GM12878 (cell line): Measurements from ENCODE around the gene VCPKMT. TPM values are rescaled to one million over a fixed set of nuclear protein-coding genes. Genes with fewer than 3 reads are reported as not detected.

ENCODE experiments used
- CHD4 ChIP-seq: fragments of 200-600 bp; sonication (generic); IDR thresholded peaks from 2 replicates; pipeline ENCODE4 v1.6.1; 2016; ENCODE audit warnings: mild to moderate bottlenecking
- HDAC6 ChIP-seq: fragments of 200-600 bp; sonication (generic); IDR thresholded peaks from one replicate; pipeline ENCODE4 v1.8.0; 2017; ENCODE audit warnings: antibody characterized with exemption; ENCODE audit not compliant: unreplicated experiment
- RAD21 ChIP-seq: IDR thresholded peaks from 2 replicates; pipeline ENCODE4 v1.6.1; 2011; ENCODE audit warnings: mild to moderate bottlenecking, low read depth, low read length, moderate library complexity; ENCODE audit not compliant: insufficient read depth
- polyA plus RNA-seq, 11 experiments: library from polyadenylated mRNA; depleted of rRNA in 4 of 11; unstranded in 6 of 11; stranded (reverse) in 5 of 11; fragments of >200 nt; fragmentation: Nextera tagmentation in 4 of 11; fragmentation: Illumina TruSeq in 1 of 11; extraction: Ambion mirVana in 4 of 11; extraction: Trizol in 1 of 11; gene quantifications; 1 replicate in 1 of 11; 2 replicates in 10 of 11; pipeline versions ENCODE4 v1.2.1 to v1.2.3, GENCODE V29; 2011 to 2016; ENCODE audit warnings: inconsistent platforms in 2 of 11, missing spikeins in 2 of 11, low read depth in 1 of 11
- total RNA-seq, 4 experiments: library from RNA; depleted of rRNA in 3 of 4; stranded (reverse); fragments of >200 nt in 3 of 4; fragmentation: Illumina TruSeq in 1 of 4; extraction: Trizol in 1 of 4; gene quantifications; 2 replicates each; pipeline versions ENCODE4 v1.2.1 to v1.2.3, GENCODE V29; 2013 to 2021
- TF ChIP-seq, protein P1 (sequence below): fragments of 450-650 bp; IDR thresholded peaks from 2 replicates; pipeline ENCODE4 v1.6.1; 2017; ENCODE audit warnings: mild to moderate bottlenecking, low read depth, inconsistent platforms; ENCODE audit not compliant: poor library complexity, severe bottlenecking
- TF ChIP-seq, protein P2 (sequence below): fragments of 450-650 bp; IDR thresholded peaks from 2 replicates; pipeline ENCODE4 v1.6.1; 2016; ENCODE audit warnings: mild to moderate bottlenecking
- TF ChIP-seq, protein P3 (sequence below): fragments of 450-650 bp; IDR thresholded peaks from 2 replicates; pipeline ENCODE4 v1.6.1; 2018; ENCODE audit warnings: mild to moderate bottlenecking, low read depth, moderate library complexity; ENCODE audit not compliant: partially characterized antibody
- TF ChIP-seq, protein P4 (sequence below): fragments of 450-650 bp; IDR thresholded peaks from 2 replicates; pipeline ENCODE4 v1.6.1; 2017; ENCODE audit warnings: low read depth, mild to moderate bottlenecking, moderate library complexity
- TF ChIP-seq, protein P5 (sequence below): IDR thresholded peaks from 2 replicates; pipeline ENCODE4 v1.6.1; 2012; ENCODE audit warnings: low read depth, low read length, improper control_type of control experiment
- TF ChIP-seq, protein P6 (sequence below): fragments of 450-650 bp; IDR thresholded peaks from 2 replicates; pipeline ENCODE4 v1.6.1; 2016; ENCODE audit warnings: mild to moderate bottlenecking, moderate library complexity, borderline replicate concordance

VCPKMT gene
- total and polyA plus RNA-seq, 10 of the 15 experiments (the other 5 are each of a cell fraction or from before 2014, with no cell fraction given), result 8.5 to 18.4 (median 12.8) TPM

DNA sequence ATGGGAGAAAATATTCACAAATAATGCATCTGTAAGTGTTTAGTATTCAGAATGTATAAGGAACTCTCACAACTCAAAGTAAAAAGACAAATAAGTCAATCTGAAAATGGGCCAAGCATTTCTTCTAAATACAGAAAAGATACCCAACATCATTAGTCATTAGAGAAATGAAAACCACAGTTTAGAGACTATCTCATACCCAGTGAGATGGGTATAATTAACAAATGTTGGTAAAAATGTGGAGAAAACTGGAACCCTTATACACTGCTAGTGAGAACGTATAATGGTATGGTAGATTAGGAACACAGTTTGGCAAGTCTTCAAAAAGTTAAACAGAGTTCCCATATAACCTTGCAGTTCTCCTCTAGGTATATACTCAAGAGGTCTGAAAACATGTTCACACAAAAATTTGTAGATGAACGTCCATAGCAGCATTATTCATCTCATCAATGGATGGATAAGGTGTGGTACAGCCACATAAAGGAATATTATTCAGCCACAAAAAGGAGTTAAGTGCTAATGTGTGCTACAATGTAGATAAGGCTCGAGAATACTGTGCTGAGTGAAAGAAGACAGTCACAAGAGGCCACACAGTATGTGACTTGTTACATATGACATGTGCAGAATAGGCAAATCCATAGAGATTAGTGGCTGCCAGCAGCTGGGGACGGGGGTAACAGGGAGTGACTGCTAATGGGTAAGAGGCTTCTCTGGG lies 5.9 kb downstream of the VCPKMT start (continued):
- TF ChIP-seq, protein P1, sequence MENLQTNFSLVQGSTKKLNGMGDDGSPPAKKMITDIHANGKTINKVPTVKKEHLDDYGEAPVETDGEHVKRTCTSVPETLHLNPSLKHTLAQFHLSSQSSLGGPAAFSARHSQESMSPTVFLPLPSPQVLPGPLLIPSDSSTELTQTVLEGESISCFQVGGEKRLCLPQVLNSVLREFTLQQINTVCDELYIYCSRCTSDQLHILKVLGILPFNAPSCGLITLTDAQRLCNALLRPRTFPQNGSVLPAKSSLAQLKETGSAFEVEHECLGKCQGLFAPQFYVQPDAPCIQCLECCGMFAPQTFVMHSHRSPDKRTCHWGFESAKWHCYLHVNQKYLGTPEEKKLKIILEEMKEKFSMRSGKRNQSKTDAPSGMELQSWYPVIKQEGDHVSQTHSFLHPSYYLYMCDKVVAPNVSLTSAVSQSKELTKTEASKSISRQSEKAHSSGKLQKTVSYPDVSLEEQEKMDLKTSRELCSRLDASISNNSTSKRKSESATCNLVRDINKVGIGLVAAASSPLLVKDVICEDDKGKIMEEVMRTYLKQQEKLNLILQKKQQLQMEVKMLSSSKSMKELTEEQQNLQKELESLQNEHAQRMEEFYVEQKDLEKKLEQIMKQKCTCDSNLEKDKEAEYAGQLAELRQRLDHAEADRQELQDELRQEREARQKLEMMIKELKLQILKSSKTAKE, result no peak
- TF ChIP-seq RAD21, result no peak
- TF ChIP-seq, protein P2, sequence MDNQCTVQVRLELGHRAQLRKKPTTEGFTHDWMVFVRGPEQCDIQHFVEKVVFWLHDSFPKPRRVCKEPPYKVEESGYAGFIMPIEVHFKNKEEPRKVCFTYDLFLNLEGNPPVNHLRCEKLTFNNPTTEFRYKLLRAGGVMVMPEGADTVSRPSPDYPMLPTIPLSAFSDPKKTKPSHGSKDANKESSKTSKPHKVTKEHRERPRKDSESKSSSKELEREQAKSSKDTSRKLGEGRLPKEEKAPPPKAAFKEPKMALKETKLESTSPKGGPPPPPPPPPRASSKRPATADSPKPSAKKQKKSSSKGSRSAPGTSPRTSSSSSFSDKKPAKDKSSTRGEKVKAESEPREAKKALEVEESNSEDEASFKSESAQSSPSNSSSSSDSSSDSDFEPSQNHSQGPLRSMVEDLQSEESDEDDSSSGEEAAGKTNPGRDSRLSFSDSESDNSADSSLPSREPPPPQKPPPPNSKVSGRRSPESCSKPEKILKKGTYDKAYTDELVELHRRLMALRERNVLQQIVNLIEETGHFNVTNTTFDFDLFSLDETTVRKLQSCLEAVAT, result no peak
- TF ChIP-seq, protein P3, sequence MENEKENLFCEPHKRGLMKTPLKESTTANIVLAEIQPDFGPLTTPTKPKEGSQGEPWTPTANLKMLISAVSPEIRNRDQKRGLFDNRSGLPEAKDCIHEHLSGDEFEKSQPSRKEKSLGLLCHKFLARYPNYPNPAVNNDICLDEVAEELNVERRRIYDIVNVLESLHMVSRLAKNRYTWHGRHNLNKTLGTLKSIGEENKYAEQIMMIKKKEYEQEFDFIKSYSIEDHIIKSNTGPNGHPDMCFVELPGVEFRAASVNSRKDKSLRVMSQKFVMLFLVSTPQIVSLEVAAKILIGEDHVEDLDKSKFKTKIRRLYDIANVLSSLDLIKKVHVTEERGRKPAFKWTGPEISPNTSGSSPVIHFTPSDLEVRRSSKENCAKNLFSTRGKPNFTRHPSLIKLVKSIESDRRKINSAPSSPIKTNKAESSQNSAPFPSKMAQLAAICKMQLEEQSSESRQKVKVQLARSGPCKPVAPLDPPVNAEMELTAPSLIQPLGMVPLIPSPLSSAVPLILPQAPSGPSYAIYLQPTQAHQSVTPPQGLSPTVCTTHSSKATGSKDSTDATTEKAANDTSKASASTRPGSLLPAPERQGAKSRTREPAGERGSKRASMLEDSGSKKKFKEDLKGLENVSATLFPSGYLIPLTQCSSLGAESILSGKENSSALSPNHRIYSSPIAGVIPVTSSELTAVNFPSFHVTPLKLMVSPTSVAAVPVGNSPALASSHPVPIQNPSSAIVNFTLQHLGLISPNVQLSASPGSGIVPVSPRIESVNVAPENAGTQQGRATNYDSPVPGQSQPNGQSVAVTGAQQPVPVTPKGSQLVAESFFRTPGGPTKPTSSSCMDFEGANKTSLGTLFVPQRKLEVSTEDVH, result no peak
- no peak for TF ChIP-seq HDAC6
- TF ChIP-seq, protein P4, sequence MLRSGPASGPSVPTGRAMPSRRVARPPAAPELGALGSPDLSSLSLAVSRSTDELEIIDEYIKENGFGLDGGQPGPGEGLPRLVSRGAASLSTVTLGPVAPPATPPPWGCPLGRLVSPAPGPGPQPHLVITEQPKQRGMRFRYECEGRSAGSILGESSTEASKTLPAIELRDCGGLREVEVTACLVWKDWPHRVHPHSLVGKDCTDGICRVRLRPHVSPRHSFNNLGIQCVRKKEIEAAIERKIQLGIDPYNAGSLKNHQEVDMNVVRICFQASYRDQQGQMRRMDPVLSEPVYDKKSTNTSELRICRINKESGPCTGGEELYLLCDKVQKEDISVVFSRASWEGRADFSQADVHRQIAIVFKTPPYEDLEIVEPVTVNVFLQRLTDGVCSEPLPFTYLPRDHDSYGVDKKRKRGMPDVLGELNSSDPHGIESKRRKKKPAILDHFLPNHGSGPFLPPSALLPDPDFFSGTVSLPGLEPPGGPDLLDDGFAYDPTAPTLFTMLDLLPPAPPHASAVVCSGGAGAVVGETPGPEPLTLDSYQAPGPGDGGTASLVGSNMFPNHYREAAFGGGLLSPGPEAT, result no peak
- no peak for TF ChIP-seq CHD4
- TF ChIP-seq, protein P5, sequence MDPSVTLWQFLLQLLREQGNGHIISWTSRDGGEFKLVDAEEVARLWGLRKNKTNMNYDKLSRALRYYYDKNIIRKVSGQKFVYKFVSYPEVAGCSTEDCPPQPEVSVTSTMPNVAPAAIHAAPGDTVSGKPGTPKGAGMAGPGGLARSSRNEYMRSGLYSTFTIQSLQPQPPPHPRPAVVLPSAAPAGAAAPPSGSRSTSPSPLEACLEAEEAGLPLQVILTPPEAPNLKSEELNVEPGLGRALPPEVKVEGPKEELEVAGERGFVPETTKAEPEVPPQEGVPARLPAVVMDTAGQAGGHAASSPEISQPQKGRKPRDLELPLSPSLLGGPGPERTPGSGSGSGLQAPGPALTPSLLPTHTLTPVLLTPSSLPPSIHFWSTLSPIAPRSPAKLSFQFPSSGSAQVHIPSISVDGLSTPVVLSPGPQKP, result no peak
- TF ChIP-seq, protein P6, sequence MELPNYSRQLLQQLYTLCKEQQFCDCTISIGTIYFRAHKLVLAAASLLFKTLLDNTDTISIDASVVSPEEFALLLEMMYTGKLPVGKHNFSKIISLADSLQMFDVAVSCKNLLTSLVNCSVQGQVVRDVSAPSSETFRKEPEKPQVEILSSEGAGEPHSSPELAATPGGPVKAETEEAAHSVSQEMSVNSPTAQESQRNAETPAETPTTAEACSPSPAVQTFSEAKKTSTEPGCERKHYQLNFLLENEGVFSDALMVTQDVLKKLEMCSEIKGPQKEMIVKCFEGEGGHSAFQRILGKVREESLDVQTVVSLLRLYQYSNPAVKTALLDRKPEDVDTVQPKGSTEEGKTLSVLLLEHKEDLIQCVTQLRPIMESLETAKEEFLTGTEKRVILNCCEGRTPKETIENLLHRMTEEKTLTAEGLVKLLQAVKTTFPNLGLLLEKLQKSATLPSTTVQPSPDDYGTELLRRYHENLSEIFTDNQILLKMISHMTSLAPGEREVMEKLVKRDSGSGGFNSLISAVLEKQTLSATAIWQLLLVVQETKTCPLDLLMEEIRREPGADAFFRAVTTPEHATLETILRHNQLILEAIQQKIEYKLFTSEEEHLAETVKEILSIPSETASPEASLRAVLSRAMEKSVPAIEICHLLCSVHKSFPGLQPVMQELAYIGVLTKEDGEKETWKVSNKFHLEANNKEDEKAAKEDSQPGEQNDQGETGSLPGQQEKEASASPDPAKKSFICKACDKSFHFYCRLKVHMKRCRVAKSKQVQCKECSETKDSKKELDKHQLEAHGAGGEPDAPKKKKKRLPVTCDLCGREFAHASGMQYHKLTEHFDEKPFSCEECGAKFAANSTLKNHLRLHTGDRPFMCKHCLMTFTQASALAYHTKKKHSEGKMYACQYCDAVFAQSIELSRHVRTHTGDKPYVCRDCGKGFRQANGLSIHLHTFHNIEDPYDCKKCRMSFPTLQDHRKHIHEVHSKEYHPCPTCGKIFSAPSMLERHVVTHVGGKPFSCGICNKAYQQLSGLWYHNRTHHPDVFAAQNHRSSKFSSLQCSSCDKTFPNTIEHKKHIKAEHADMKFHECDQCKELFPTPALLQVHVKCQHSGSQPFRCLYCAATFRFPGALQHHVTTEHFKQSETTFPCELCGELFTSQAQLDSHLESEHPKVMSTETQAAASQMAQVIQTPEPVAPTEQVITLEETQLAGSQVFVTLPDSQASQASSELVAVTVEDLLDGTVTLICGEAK, result no peak
